CD14-positive monocyte (primary cell): ENCODE results near the gene CPS1. TPM values are rescaled to one million over a fixed set of nuclear protein-coding genes. Genes with fewer than 3 reads are reported as not detected.

ENCODE experiments used
- DNase-seq, 3 donors: peaks; one replicate each; pipeline ENCODE4 v3.0.0-alpha.2; 2011 to 2022
- H2AFZ ChIP-seq: 2 replicates; pipeline ENCODE4 v1.6.0; 2012; ENCODE audit warnings: mild to moderate bottlenecking, low read depth, low read length, inconsistent platforms; ENCODE audit not compliant: insufficient read depth, poor library complexity, severe bottlenecking
- H3K27ac ChIP-seq, 2 donors: 1 replicate in 1 of 2; 2 replicates in 1 of 2; pipeline ENCODE4 v1.5.1; 2012 to 2013; ENCODE audit warnings: low read length in 2 of 2, control low read depth in 1 of 2, inconsistent platforms in 1 of 2, low read depth in 1 of 2, mild to moderate bottlenecking in 1 of 2
- H3K27me3 ChIP-seq, 2 donors: one replicate each; pipeline versions ENCODE4 v1.6.0 to v1.6.1; 2011 to 2013; ENCODE audit warnings: low read length in 2 of 2; ENCODE audit not compliant: control insufficient read depth in 2 of 2, insufficient read depth in 2 of 2
- H3K36me3 ChIP-seq, 2 donors: replicated peaks in 1 of 2; 1 replicate in 1 of 2; 2 replicates in 1 of 2; pipeline versions ENCODE4 v1.5.1 to v1.6.1; 2012 to 2013; ENCODE audit warnings: low read length in 2 of 2, control low read depth in 1 of 2, inconsistent platforms in 1 of 2, mild to moderate bottlenecking in 1 of 2; ENCODE audit not compliant: insufficient read depth in 2 of 2, control insufficient read depth in 1 of 2
- H3K4me1 ChIP-seq, 2 donors: 1 replicate in 1 of 2; 2 replicates in 1 of 2; pipeline versions ENCODE4 v1.5.1 to v1.6.1; 2012 to 2013; ENCODE audit warnings: low read length in 2 of 2, control low read depth in 1 of 2, inconsistent platforms in 1 of 2, mild to moderate bottlenecking in 1 of 2, moderate library complexity in 1 of 2; ENCODE audit not compliant: insufficient read depth in 2 of 2, control insufficient read depth in 1 of 2
- H3K4me2 ChIP-seq: replicated peaks from 2 replicates; pipeline ENCODE3; 2012; ENCODE audit warnings: low read length, moderate library complexity, mild to moderate bottlenecking; ENCODE audit not compliant: poor library complexity, severe bottlenecking; ENCODE audit errors: extremely low read depth
- H3K4me3 ChIP-seq, 3 experiments: fragments of 200-600 bp in 1 of 3; sonication (generic) in 1 of 3; replicated peaks in 1 of 3; 1 replicate in 2 of 3; 2 replicates in 1 of 3; pipeline ENCODE4 v1.5.1; 2011 to 2013; ENCODE audit warnings: low read length in 3 of 3, mild to moderate bottlenecking in 3 of 3, control low read depth in 2 of 3, low read depth in 2 of 3, inconsistent platforms in 1 of 3, moderate library complexity in 1 of 3
- H3K79me2 ChIP-seq: 2 replicates; pipeline ENCODE4 v1.6.0; 2012; ENCODE audit warnings: mild to moderate bottlenecking, control low read depth, inconsistent platforms, low read length, moderate library complexity; ENCODE audit not compliant: insufficient read depth
- H3K9ac ChIP-seq: 2 replicates; pipeline ENCODE4 v1.6.0; 2017; ENCODE audit warnings: low read length, mild to moderate bottlenecking; ENCODE audit not compliant: insufficient read depth, poor library complexity, severe bottlenecking
- H3K9me3 ChIP-seq, 2 donors: replicated peaks in 1 of 2; 1 replicate in 1 of 2; 2 replicates in 1 of 2; pipeline versions ENCODE4 v1.5.1 to v1.6.1; 2012 to 2013; ENCODE audit warnings: low read length in 2 of 2, control low read depth in 1 of 2; ENCODE audit not compliant: control insufficient read depth in 1 of 2, insufficient read depth in 1 of 2
- H4K20me1 ChIP-seq: 2 replicates; pipeline ENCODE4 v1.6.0; 2012; ENCODE audit warnings: mild to moderate bottlenecking, low read length, control low read depth, moderate library complexity; ENCODE audit not compliant: insufficient read depth
- H3K27ac Mint-ChIP-seq, 7 donors: one replicate each; pipeline ENCODE4 v1.8.0; 2020; ENCODE audit warnings: mild to moderate bottlenecking in 7 of 7, mixed read lengths in 7 of 7, moderate library complexity in 6 of 7, inconsistent platforms in 2 of 7
- H3K27me3 Mint-ChIP-seq, 3 donors: one replicate each; pipeline ENCODE4 v1.8.0; 2021 to 2022; ENCODE audit warnings: low read depth in 3 of 3, mild to moderate bottlenecking in 3 of 3, mixed read lengths in 3 of 3, moderate library complexity in 3 of 3, inconsistent platforms in 1 of 3
- H3K36me3 Mint-ChIP-seq, 2 donors: one replicate each; pipeline ENCODE4 v1.8.0; 2020; ENCODE audit warnings: mixed read lengths in 2 of 2, inconsistent platforms in 1 of 2, mild to moderate bottlenecking in 1 of 2
- H3K4me1 Mint-ChIP-seq: one replicate; pipeline ENCODE4 v1.8.0; 2020; ENCODE audit warnings: mild to moderate bottlenecking, mixed read lengths
- H3K4me3 Mint-ChIP-seq, 2 donors: one replicate each; pipeline ENCODE4 v1.8.0; 2020; ENCODE audit warnings: mild to moderate bottlenecking in 2 of 2, mixed read lengths in 2 of 2, moderate library complexity in 1 of 2
- H3K9me3 Mint-ChIP-seq, 7 donors: one replicate each; pipeline ENCODE4 v1.8.0; 2020 to 2022; ENCODE audit warnings: mixed read lengths in 7 of 7, mild to moderate bottlenecking in 6 of 7, moderate library complexity in 6 of 7, inconsistent platforms in 2 of 7
- CTCF ChIP-seq: fragments of 200-600 bp; IDR thresholded peaks from one replicate; pipeline ENCODE4 v1.8.0; 2022; ENCODE audit warnings: antibody characterized with exemption, mild to moderate bottlenecking
- WGBS: methylation state at CpG from one replicate; pipeline ENCODE4 v1.1.5; 2013; ENCODE audit warnings: missing lambda C conversion rate; ENCODE audit not compliant: insufficient coverage; 5-methylcytosine and 5-hydroxymethylcytosine counted together
- intact Hi-C, 2 donors: fragments of 100-400 bp; cut with micrococcal nuclease; formaldehyde crosslinking; loops; one replicate each; pipeline versions ENCODE4 v1.15.0 to v1.15.1; 2023
- polyA plus RNA-seq, 3 donors: library from polyadenylated mRNA; depleted of rRNA in 1 of 3; unstranded in 2 of 3; stranded (reverse) in 1 of 3; fragments of 300-500 nt in 2 of 3; fragments of >200 nt in 1 of 3; fragmentation: Illumina TruSeq in 2 of 3; gene quantifications; 1 replicate in 2 of 3; 2 replicates in 1 of 3; pipeline ENCODE4 v1.2.3, GENCODE V29; 2012 to 2021

Gene CPS1
- polyA plus RNA-seq, 3 donors = not detected

- no peaks in the 10 kb centered on the region for H3K36me3 Mint-ChIP-seq
- Histone ChIP-seq H3K79me2 (no peaks in the 10 kb centered on the region), H3K27ac (no peak overlapping the region), H3K9ac (no peak overlapping the region), H3K4me3 (no peak overlapping the region), H3K4me1 (no peaks in the 10 kb centered on the region), H4K20me1 (no peaks in the 10 kb centered on the region), H3K36me3 (no peaks in the 10 kb centered on the region), H3K9me3 (peaks cover 0 to 5% of the 10 kb centered on the region in 2 donors), H2AFZ (no peak overlapping the region), H3K4me2 (no peak overlapping the region), H3K27me3 (no peaks in the 10 kb centered on the region)
- no CpG with 5 or more reads among the region's 4 CpGs for WGBS
- no peak for TF ChIP-seq CTCF
- H3K27me3 Mint-ChIP-seq = peaks cover 0 to 1% (median 0%) of the 10 kb centered on the region in 3 donors
- H3K27ac Mint-ChIP-seq = no peak overlapping the region
- intact Hi-C loops = no loop called here
- no peak for DNase-seq
- H3K4me1 Mint-ChIP-seq = no peaks in the 10 kb centered on the region
- peaks cover 0 to 1% (median 0%) of the 10 kb centered on the region in 7 donors for H3K9me3 Mint-ChIP-seq
- H3K4me3 Mint-ChIP-seq = no peak overlapping the region
Measured at GRCh38 chr2:210593166-210593565, 36.8 kb downstream of the CPS1 start.

- Histone ChIP-seq H3K4me1 (no peaks in the 10 kb centered on the region), H4K20me1 (no peaks in the 10 kb centered on the region), H3K9me3 (no peaks in the 10 kb centered on the region), H3K27me3 (no peaks in the 10 kb centered on the region), H2AFZ (no peak overlapping the region), H3K4me2 (no peak overlapping the region), H3K27ac (no peak overlapping the region), H3K9ac (no peak overlapping the region), H3K4me3 (no peak overlapping the region), H3K36me3 (no peaks in the 10 kb centered on the region), H3K79me2 (no peaks in the 10 kb centered on the region)
- Mint-ChIP-seq H3K4me1 (no peaks in the 10 kb centered on the region), H3K36me3 (no peaks in the 10 kb centered on the region), H3K9me3 (peaks cover 0 to 3% (median 0%) of the 10 kb centered on the region in 7 donors), H3K4me3 (no peak overlapping the region), H3K27me3 (peaks cover 0 to 1% (median 1%) of the 10 kb centered on the region in 3 donors), H3K27ac (no peak overlapping the region)
- intact Hi-C loops = no loop called here
- WGBS = no CpG with 5 or more reads among the region's 3 CpGs
- TF ChIP-seq CTCF = no peak
- DNase-seq = no peak
Measured at GRCh38 chr2:210598219-210598618, 41.8 kb downstream of the CPS1 start.
